ENCODE results near the gene FKBP2.

- TF ChIP-seq CTCF (IDR thresholded peaks at IDR 0.05) (no peak), POLR2A (IDR thresholded peaks at IDR 0.05) (no peak)
Measured at GRCh38 chr11:64241491-64242374, 838 bp downstream of the FKBP2 start.
